H9 (cell line): ENCODE data around the gene IQGAP2. TPM values are rescaled to one million over a fixed set of nuclear protein-coding genes. Genes with fewer than 3 reads are reported as not detected.

ENCODE experiments used
- DNase-seq: peaks from one replicate; pipeline ENCODE4 v3.0.0-alpha.2; 2017
- H2AFZ ChIP-seq: one replicate; pipeline ENCODE4 v1.6.1; 2013; ENCODE audit warnings: mild to moderate bottlenecking, low read length, control low read depth, moderate library complexity
- H2AK5ac ChIP-seq: 2 replicates; pipeline ENCODE4 v1.6.1; 2013; ENCODE audit warnings: low read length, control low read depth, mixed read lengths; ENCODE audit not compliant: insufficient read length
- H2BK120ac ChIP-seq: one replicate; pipeline ENCODE4 v1.6.1; 2013; ENCODE audit warnings: low read depth, mild to moderate bottlenecking, low read length, control low read depth, inconsistent platforms; ENCODE audit not compliant: poor library complexity, severe bottlenecking
- H2BK12ac ChIP-seq: 2 replicates; pipeline ENCODE4 v1.6.1; 2013; ENCODE audit warnings: low read length, control low read depth, mixed read lengths, low read depth; ENCODE audit not compliant: insufficient read length
- H2BK15ac ChIP-seq: 2 replicates; pipeline ENCODE4 v1.6.1; 2013; ENCODE audit warnings: low read depth, low read length, control low read depth
- H2BK20ac ChIP-seq: one replicate; pipeline ENCODE4 v1.6.1; 2013; ENCODE audit warnings: low read depth, mild to moderate bottlenecking, low read length, control low read depth, inconsistent platforms; ENCODE audit not compliant: poor library complexity, severe bottlenecking
- H2BK5ac ChIP-seq: 2 replicates; pipeline ENCODE4 v1.6.1; 2013; ENCODE audit warnings: low read length, control low read depth, mixed read lengths; ENCODE audit not compliant: insufficient read length
- H3K14ac ChIP-seq: 2 replicates; pipeline ENCODE4 v1.6.1; 2013; ENCODE audit warnings: low read length, control low read depth; ENCODE audit not compliant: insufficient read depth
- H3K18ac ChIP-seq: 2 replicates; pipeline ENCODE4 v1.6.1; 2013; ENCODE audit warnings: low read depth, mild to moderate bottlenecking, mixed read lengths, low read length, control low read depth; ENCODE audit not compliant: insufficient read length
- H3K23ac ChIP-seq: 2 replicates; pipeline ENCODE4 v1.6.1; 2013; ENCODE audit warnings: low read length, control low read depth, mixed read lengths, low read depth; ENCODE audit not compliant: insufficient read length
- H3K23me2 ChIP-seq: 2 replicates; pipeline ENCODE4 v1.6.1; 2013; ENCODE audit warnings: low read depth, mild to moderate bottlenecking, mixed read lengths, low read length, control low read depth; ENCODE audit not compliant: insufficient read length, poor library complexity, severe bottlenecking
- H3K27ac ChIP-seq: 2 replicates; pipeline ENCODE4 v1.5.1; 2013; ENCODE audit warnings: low read length, control low read depth, mixed read lengths, low read depth; ENCODE audit not compliant: insufficient read length
- H3K27me3 ChIP-seq: 2 replicates; pipeline ENCODE4 v1.6.1; 2013; ENCODE audit warnings: low read length, control low read depth, inconsistent platforms; ENCODE audit not compliant: insufficient read depth
- H3K4ac ChIP-seq: 2 replicates; pipeline ENCODE4 v1.6.1; 2013; ENCODE audit warnings: low read depth, mild to moderate bottlenecking, control low read depth, inconsistent platforms, low read length, moderate library complexity
- H3K4me1 ChIP-seq: 2 replicates; pipeline ENCODE4 v1.6.1; 2013; ENCODE audit warnings: low read length, control low read depth, inconsistent platforms; ENCODE audit not compliant: insufficient read depth
- H3K4me2 ChIP-seq: 2 replicates; pipeline ENCODE4 v1.6.1; 2013; ENCODE audit warnings: low read length, control low read depth, mixed read lengths; ENCODE audit not compliant: insufficient read length, insufficient read depth
- H3K56ac ChIP-seq: 2 replicates; pipeline ENCODE4 v1.6.1; 2013; ENCODE audit warnings: low read depth, mild to moderate bottlenecking, mixed read lengths, low read length, control low read depth; ENCODE audit not compliant: insufficient read length
- H3K79me1 ChIP-seq: 2 replicates; pipeline ENCODE4 v1.6.1; 2013; ENCODE audit warnings: low read depth, mild to moderate bottlenecking, moderate library complexity, low read length, control low read depth, inconsistent platforms; ENCODE audit not compliant: insufficient read depth, poor library complexity, severe bottlenecking
- H3K79me2 ChIP-seq: 2 replicates; pipeline ENCODE4 v1.6.1; 2013; ENCODE audit warnings: low read length, control low read depth, inconsistent platforms; ENCODE audit not compliant: insufficient read depth
- H3K9ac ChIP-seq: 2 replicates; pipeline ENCODE4 v1.6.1; 2013; ENCODE audit warnings: low read length, control low read depth, mixed read lengths; ENCODE audit not compliant: insufficient read length; ENCODE audit errors: extremely low read depth
- H3K9me3 ChIP-seq: one replicate; pipeline ENCODE4 v1.6.1; 2013; ENCODE audit warnings: low read depth, low read length, inconsistent platforms; ENCODE audit not compliant: control insufficient read depth
- H3T11ph ChIP-seq: one replicate; pipeline ENCODE4 v1.6.1; 2013; ENCODE audit warnings: mild to moderate bottlenecking, low read length, control low read depth, inconsistent platforms
- H4K20me1 ChIP-seq: one replicate; pipeline ENCODE4 v1.6.1; 2013; ENCODE audit not compliant: control insufficient read depth, insufficient read length, insufficient read depth
- H4K5ac ChIP-seq: 2 replicates; pipeline ENCODE4 v1.6.1; 2013; ENCODE audit warnings: low read depth, mild to moderate bottlenecking, mixed read lengths, low read length, control low read depth; ENCODE audit not compliant: insufficient read length
- H4K8ac ChIP-seq: replicated peaks from 2 replicates; pipeline ENCODE4 v1.6.1; 2013; ENCODE audit warnings: low read length, control low read depth, mixed read lengths, low read depth; ENCODE audit not compliant: insufficient read length
- H4K91ac ChIP-seq: 2 replicates; pipeline ENCODE4 v1.6.1; 2013; ENCODE audit warnings: low read depth, mild to moderate bottlenecking, moderate library complexity, mixed read lengths, low read length, control low read depth; ENCODE audit not compliant: insufficient read length
- H3K27ac Mint-ChIP-seq, 3 experiments: 2 replicates in 2 of 3; 3 replicates in 1 of 3; pipeline ENCODE4 v1.8.0; 2020 to 2021; ENCODE audit warnings: mixed read lengths in 3 of 3, mild to moderate bottlenecking in 1 of 3, moderate library complexity in 1 of 3
- H3K27me3 Mint-ChIP-seq: 2 replicates; pipeline ENCODE4 v1.8.0; 2021; ENCODE audit warnings: low read depth, mild to moderate bottlenecking, moderate library complexity, mixed read lengths
- H3K36me3 Mint-ChIP-seq, 3 experiments: 2 replicates in 2 of 3; 3 replicates in 1 of 3; pipeline ENCODE4 v1.8.0; 2020 to 2021; ENCODE audit warnings: low read depth in 3 of 3, mixed read lengths in 3 of 3; ENCODE audit not compliant: insufficient read depth in 1 of 3
- H3K4me1 Mint-ChIP-seq, 2 experiments: 2 replicates each; pipeline ENCODE4 v1.8.0; 2020; ENCODE audit warnings: mixed read lengths in 2 of 2
- H3K4me3 Mint-ChIP-seq, 2 experiments: 2 replicates in 1 of 2; 3 replicates in 1 of 2; pipeline ENCODE4 v1.8.0; 2020 to 2021; ENCODE audit warnings: mild to moderate bottlenecking in 2 of 2, mixed read lengths in 2 of 2, moderate library complexity in 1 of 2
- H3K9me3 Mint-ChIP-seq, 2 experiments: 2 replicates in 1 of 2; 3 replicates in 1 of 2; pipeline ENCODE4 v1.8.0; 2020; ENCODE audit warnings: mild to moderate bottlenecking in 2 of 2, mixed read lengths in 2 of 2, moderate library complexity in 1 of 2
- CTCF ChIP-seq: fragments of 200-600 bp; sonication (generic); conservative IDR thresholded peaks from 3 replicates; pipeline ENCODE4 v1.8.0; 2021; ENCODE audit warnings: antibody characterized with exemption, mild to moderate bottlenecking
- WGBS: extraction: QIAGEN DNeasy Blood & Tissue Kit; methylation state at CpG from one replicate; pipeline ENCODE4 v1.1.7; 2013; ENCODE audit warnings: missing lambda C conversion rate, low lambda C conversion rate, mixed read lengths; ENCODE audit not compliant: insufficient read length; ENCODE audit errors: extremely low coverage; 5-methylcytosine and 5-hydroxymethylcytosine counted together
- total RNA-seq: library from RNA; stranded (reverse); gene quantifications from 2 replicates; pipeline ENCODE4 v1.2.1, GENCODE V29; 2021

IQGAP2 gene
- total RNA-seq, 1 experiment from 2014 or later, result 22.5 TPM

GRCh38 chr5:76701298-76701697 is 298.2 kb downstream of the IQGAP2 start:
- H2BK15ac ChIP-seq, result no peak overlapping the region
- no peaks in the 10 kb centered on the region for H4K20me1 ChIP-seq
- no peaks in the 10 kb centered on the region for H3K23me2 ChIP-seq
- no peak overlapping the region for H3K14ac ChIP-seq
- H2AFZ ChIP-seq, result no peak overlapping the region
- H4K91ac ChIP-seq, result no peak overlapping the region
- H3K4me2 ChIP-seq, result no peak overlapping the region
- H3K27me3 ChIP-seq, result no peaks in the 10 kb centered on the region
- Mint-ChIP-seq H3K27ac (no peak overlapping the region), H3K4me1 (peaks cover 2 to 5% of the 10 kb centered on the region in 2 experiments; a peak in 3 of 4 replicates), H3K4me3 (no peak overlapping the region), H3K27me3 (no peaks in the 10 kb centered on the region), H3K36me3 (peaks cover 0 to 7% (median 3%) of the 10 kb centered on the region in 3 experiments; a peak in 3 of 7 replicates), H3K9me3 (no peaks in the 10 kb centered on the region)
- H2AK5ac ChIP-seq, result no peak overlapping the region
- WGBS, result no CpG with 5 or more reads among the region's 2 CpGs
- H2BK12ac ChIP-seq, result no peak overlapping the region
- H3K79me2 ChIP-seq, result no peaks in the 10 kb centered on the region
- no peak overlapping the region for H4K5ac ChIP-seq
- H2BK20ac ChIP-seq, result no peak overlapping the region
- H3T11ph ChIP-seq, result no peak overlapping the region
- DNase-seq, result no peak
- no peak overlapping the region for H2BK5ac ChIP-seq
- H3K18ac ChIP-seq, result no peak overlapping the region
- H3K27ac ChIP-seq, result no peak overlapping the region
- H3K4me1 ChIP-seq, result no peaks in the 10 kb centered on the region
- H3K56ac ChIP-seq, result no peak overlapping the region
- H3K9me3 ChIP-seq, result no peaks in the 10 kb centered on the region
- no peak overlapping the region for H4K8ac ChIP-seq
- H3K4ac ChIP-seq, result no peak overlapping the region
- H3K23ac ChIP-seq, result no peak overlapping the region
- H3K9ac ChIP-seq, result no peak overlapping the region
- H2BK120ac ChIP-seq, result no peak overlapping the region
- no peaks in the 10 kb centered on the region for H3K79me1 ChIP-seq
- TF ChIP-seq CTCF, result no peak
